Keratinocyte (primary cell): Measurements from ENCODE around the gene SERPINI2. TPM values are rescaled to one million over a fixed set of nuclear protein-coding genes. Genes with fewer than 3 reads are reported as not detected.

Experiments
- DNase-seq: peaks from one replicate; pipeline ENCODE4 v3.0.0-alpha.2; 2011; ENCODE audit warnings: low read depth, missing footprints, low spot score
- FAIRE-seq: peaks from 2 replicates; lab custom pipeline; 2011; peaks lifted over from hg19 to GRCh38; lab: Jason Lieb, UNC
- H2AFZ ChIP-seq: 2 replicates; pipeline ENCODE4 v1.6.0; 2012; ENCODE audit warnings: low read length, control low read depth, inconsistent platforms; ENCODE audit not compliant: control insufficient read depth
- H3K27ac ChIP-seq: 2 replicates; pipeline ENCODE4 v1.5.1; 2011; ENCODE audit warnings: low read length; ENCODE audit not compliant: control insufficient read depth, insufficient read depth
- H3K27me3 ChIP-seq: 3 replicates; pipeline ENCODE4 v1.6.0; 2011; ENCODE audit warnings: low read length; ENCODE audit not compliant: control insufficient read depth, insufficient read depth; ENCODE audit errors: extremely low read depth
- H3K36me3 ChIP-seq, 2 experiments: 2 replicates in 1 of 2; 3 replicates in 1 of 2; pipeline ENCODE4 v1.5.1; 2011; ENCODE audit warnings: low read length in 2 of 2, mild to moderate bottlenecking in 1 of 2; ENCODE audit not compliant: control insufficient read depth in 2 of 2, insufficient read depth in 2 of 2; ENCODE audit errors: extremely low read depth in 1 of 2
- H3K4me1 ChIP-seq: 3 replicates; pipeline ENCODE4 v1.5.1; 2011; ENCODE audit warnings: low read length; ENCODE audit not compliant: control insufficient read depth, insufficient read depth; ENCODE audit errors: extremely low read depth
- H3K4me2 ChIP-seq: 3 replicates; pipeline ENCODE4 v1.6.0; 2011; ENCODE audit warnings: low read depth, low read length; ENCODE audit not compliant: control insufficient read depth, insufficient read depth; ENCODE audit errors: extremely low read depth
- H3K4me3 ChIP-seq, 3 experiments: fragments of 200-600 bp in 1 of 3; sonication (generic) in 1 of 3; 2 replicates in 2 of 3; 3 replicates in 1 of 3; pipeline ENCODE4 v1.5.1; 2011 to 2016; ENCODE audit warnings: low read length in 3 of 3, mild to moderate bottlenecking in 3 of 3, control low read depth in 2 of 3, inconsistent platforms in 1 of 3, low read depth in 1 of 3, mixed read lengths in 1 of 3, mixed run types in 1 of 3, moderate library complexity in 1 of 3; ENCODE audit not compliant: control insufficient read depth in 2 of 3, insufficient read depth in 2 of 3; ENCODE audit errors: extremely low read depth in 1 of 3
- H3K79me2 ChIP-seq: 2 replicates; pipeline ENCODE4 v1.6.0; 2012; ENCODE audit warnings: low read length; ENCODE audit not compliant: control insufficient read depth, insufficient read depth
- H3K9ac ChIP-seq: 3 replicates; pipeline ENCODE4 v1.6.0; 2011; ENCODE audit warnings: low read length; ENCODE audit not compliant: control insufficient read depth, insufficient read depth; ENCODE audit errors: extremely low read depth
- H3K9me1 ChIP-seq: 3 replicates; pipeline ENCODE4 v1.6.0; 2011; ENCODE audit warnings: low read length; ENCODE audit not compliant: control insufficient read depth, insufficient read depth; ENCODE audit errors: extremely low read depth
- H3K9me3 ChIP-seq: 2 replicates; pipeline ENCODE4 v1.5.1; 2012; ENCODE audit warnings: low read depth, low read length; ENCODE audit not compliant: control insufficient read depth
- H4K20me1 ChIP-seq: 3 replicates; pipeline ENCODE4 v1.6.0; 2011; ENCODE audit warnings: low read length; ENCODE audit not compliant: control insufficient read depth, insufficient read depth; ENCODE audit errors: extremely low read depth
- CTCF ChIP-seq, 3 experiments: IDR thresholded peaks in 1 of 3; conservative IDR thresholded peaks in 1 of 3; optimal IDR thresholded peaks in 1 of 3; 2 replicates in 2 of 3; 3 replicates in 1 of 3; pipeline versions ENCODE3 to v1.5.1; 2011; ENCODE audit warnings: low read length in 3 of 3, mild to moderate bottlenecking in 3 of 3, moderate library complexity in 2 of 3, control low read depth in 1 of 3, inconsistent platforms in 1 of 3; ENCODE audit not compliant: insufficient read depth in 2 of 3; ENCODE audit errors: extremely low read depth in 1 of 3
- EZH2 ChIP-seq: IDR thresholded peaks from one replicate; pipeline ENCODE4 v1.6.1; 2012; ENCODE audit warnings: inconsistent platforms, mild to moderate bottlenecking, low read length, moderate library complexity
- dilution Hi-C: fragments of 300-500 bp; cut with MboI; formaldehyde crosslinking; loops from one replicate; pipeline ENCODE4 v1.7.0; 2020; ENCODE audit warnings: low sequenced_read_pairs; ENCODE audit not compliant: extremely low pct_ligation_motif_present
- polyA plus RNA-seq, 5 experiments: library from polyadenylated mRNA; depleted of rRNA in 3 of 5; stranded (reverse) in 3 of 5; stranded (forward) in 1 of 5; unstranded in 1 of 5; fragments of >200 nt; gene quantifications; 1 replicate in 1 of 5; 2 replicates in 3 of 5; 3 replicates in 1 of 5; pipeline versions ENCODE4 v1.2.1 to v1.2.3, GENCODE V29; 2011 to 2012; ENCODE audit warnings: missing spikeins in 2 of 5, low read depth in 1 of 5, low replicate concordance in 1 of 5

The SERPINI2 gene
- polyA plus RNA-seq, 1 donor (not counting 4 experiments of a cell fraction or from before 2014, with no cell fraction given) = not detected

DNA sequence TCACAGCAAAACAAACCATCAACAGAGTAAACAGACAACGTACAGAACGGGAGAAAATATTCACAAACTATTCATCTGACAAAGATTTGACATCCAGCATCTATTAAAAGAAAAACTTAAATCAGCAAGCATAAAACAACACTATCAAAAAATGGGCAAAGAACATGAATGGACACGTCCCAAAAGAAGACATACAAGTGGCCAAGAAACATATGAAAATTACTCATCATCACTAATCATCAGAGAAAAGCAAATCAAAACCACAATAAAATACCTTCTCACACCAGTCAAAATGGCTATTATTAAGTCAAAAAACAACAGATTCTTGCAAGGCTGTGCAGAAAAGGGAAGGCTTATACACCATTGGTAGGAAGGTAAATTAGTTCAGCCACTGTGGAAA is 13.7 kb upstream of the SERPINI2 start:
- no peak for DNase-seq
- H2AFZ ChIP-seq = no peak overlapping the region
- no peak overlapping the region for H3K4me3 ChIP-seq
- H3K36me3 ChIP-seq = no peaks in the 10 kb centered on the region
- no peak overlapping the region for H3K9ac ChIP-seq
- H3K4me1 ChIP-seq = no peaks in the 10 kb centered on the region
- H3K4me2 ChIP-seq = no peak overlapping the region
- H4K20me1 ChIP-seq = no peaks in the 10 kb centered on the region
- no peaks in the 10 kb centered on the region for H3K27me3 ChIP-seq
- no peak overlapping the region for H3K27ac ChIP-seq
- no peaks in the 10 kb centered on the region for H3K9me1 ChIP-seq
- FAIRE-seq = no peak
- TF ChIP-seq CTCF (optimal IDR thresholded peaks at IDR 0.05 in 1 of 3, IDR thresholded peaks at IDR 0.05 in 1 of 3, conservative IDR thresholded peaks at IDR 0.05 in 1 of 3; ENCODE audit: extremely low read depth in 1 of 3, insufficient read depth in 2 of 3, low read length in 3 of 3) (no peak), EZH2 (no peak)
- no peaks in the 10 kb centered on the region for H3K79me2 ChIP-seq
- dilution Hi-C loops = no loop called here
- no peaks in the 10 kb centered on the region for H3K9me3 ChIP-seq

GRCh38 chr3:167484551-167484950 is 10.7 kb upstream of the SERPINI2 start:
- H3K9ac ChIP-seq = no peak overlapping the region
- no peaks in the 10 kb centered on the region for H4K20me1 ChIP-seq
- no peaks in the 10 kb centered on the region for H3K36me3 ChIP-seq
- dilution Hi-C loops = no loop called here
- H2AFZ ChIP-seq = no peak overlapping the region
- H3K4me2 ChIP-seq = no peak overlapping the region
- H3K27me3 ChIP-seq = no peaks in the 10 kb centered on the region
- H3K4me3 ChIP-seq = no peak overlapping the region
- H3K9me1 ChIP-seq = no peaks in the 10 kb centered on the region
- no peaks in the 10 kb centered on the region for H3K79me2 ChIP-seq
- FAIRE-seq = no peak
- H3K4me1 ChIP-seq = no peaks in the 10 kb centered on the region
- no peak for TF ChIP-seq CTCF (optimal IDR thresholded peaks at IDR 0.05 in 1 of 3, IDR thresholded peaks at IDR 0.05 in 1 of 3, conservative IDR thresholded peaks at IDR 0.05 in 1 of 3; ENCODE audit: extremely low read depth in 1 of 3, insufficient read depth in 2 of 3, low read length in 3 of 3)
- no peak for TF ChIP-seq EZH2
- no peak overlapping the region for H3K27ac ChIP-seq
- no peaks in the 10 kb centered on the region for H3K9me3 ChIP-seq
- no peak for DNase-seq
